IMR-90 (cell line): Measurements from ENCODE around the gene SPATA32.

Source experiments
- FOS ChIP-seq: fragments of 150-350 bp; IDR thresholded peaks from 2 replicates; pipeline ENCODE4 v1.6.1; 2016; ENCODE audit warnings: low read depth, low read length
- NFE2L2 ChIP-seq: fragments of 150-350 bp; IDR thresholded peaks from 2 replicates; pipeline ENCODE4 v1.6.1; 2016; ENCODE audit warnings: low read depth, mild to moderate bottlenecking, low read length
- POLR2A ChIP-seq: IDR thresholded peaks from 2 replicates; pipeline ENCODE4 v1.6.1; 2012; ENCODE audit warnings: mild to moderate bottlenecking, low read depth, low read length
- RCOR1 ChIP-seq: IDR thresholded peaks from 2 replicates; pipeline ENCODE4 v1.6.1; 2012; ENCODE audit warnings: mild to moderate bottlenecking, low read length, improper control_type of control experiment; ENCODE audit not compliant: insufficient replicate concordance
- TF ChIP-seq, protein P1 (sequence below): conservative IDR thresholded peaks from 2 replicates; pipeline ENCODE4 v1.5.1; 2012; ENCODE audit warnings: mild to moderate bottlenecking, low read depth, low read length, improper control_type of control experiment

GRCh38 chr17:45258981-45259380 lies 2.9 kb downstream of the SPATA32 start:
- TF ChIP-seq RCOR1 (no peak), POLR2A (no peak), NFE2L2 (no peak), FOS (no peak)
- TF ChIP-seq, protein P1, sequence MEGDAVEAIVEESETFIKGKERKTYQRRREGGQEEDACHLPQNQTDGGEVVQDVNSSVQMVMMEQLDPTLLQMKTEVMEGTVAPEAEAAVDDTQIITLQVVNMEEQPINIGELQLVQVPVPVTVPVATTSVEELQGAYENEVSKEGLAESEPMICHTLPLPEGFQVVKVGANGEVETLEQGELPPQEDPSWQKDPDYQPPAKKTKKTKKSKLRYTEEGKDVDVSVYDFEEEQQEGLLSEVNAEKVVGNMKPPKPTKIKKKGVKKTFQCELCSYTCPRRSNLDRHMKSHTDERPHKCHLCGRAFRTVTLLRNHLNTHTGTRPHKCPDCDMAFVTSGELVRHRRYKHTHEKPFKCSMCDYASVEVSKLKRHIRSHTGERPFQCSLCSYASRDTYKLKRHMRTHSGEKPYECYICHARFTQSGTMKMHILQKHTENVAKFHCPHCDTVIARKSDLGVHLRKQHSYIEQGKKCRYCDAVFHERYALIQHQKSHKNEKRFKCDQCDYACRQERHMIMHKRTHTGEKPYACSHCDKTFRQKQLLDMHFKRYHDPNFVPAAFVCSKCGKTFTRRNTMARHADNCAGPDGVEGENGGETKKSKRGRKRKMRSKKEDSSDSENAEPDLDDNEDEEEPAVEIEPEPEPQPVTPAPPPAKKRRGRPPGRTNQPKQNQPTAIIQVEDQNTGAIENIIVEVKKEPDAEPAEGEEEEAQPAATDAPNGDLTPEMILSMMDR: no peak
